HG03095 (cell line): ENCODE measurements around the gene KCNT2.
"Not testable (repeated sequence)": the region's sequence is repeated elsewhere in the genome, so short reads cannot be mapped to it uniquely, and the experiment has no call there.

Experiments used
- ATAC-seq: cut with Tn5 transposase; IDR thresholded peaks from one replicate; pipeline ENCODE4 v1.9.1; 2021; ENCODE audit warnings: moderate library complexity; ENCODE audit not compliant: unreplicated experiment

Gene KCNT2

GRCh38 chr1:196593955-196594354 is 14.3 kb downstream of the KCNT2 start:
- ATAC-seq, result no peak

- no peak for ATAC-seq
These were observed 17.3 kb downstream of the KCNT2 start for GRCh38 chr1:196590959-196591358.

GRCh38 chr1:196590012-196590708 is 18.1 kb downstream of the KCNT2 start:
- ATAC-seq, result no peak

- no peak for ATAC-seq
These were observed 23.5 kb downstream of the KCNT2 start for GRCh38 chr1:196584696-196585095.

DNA sequence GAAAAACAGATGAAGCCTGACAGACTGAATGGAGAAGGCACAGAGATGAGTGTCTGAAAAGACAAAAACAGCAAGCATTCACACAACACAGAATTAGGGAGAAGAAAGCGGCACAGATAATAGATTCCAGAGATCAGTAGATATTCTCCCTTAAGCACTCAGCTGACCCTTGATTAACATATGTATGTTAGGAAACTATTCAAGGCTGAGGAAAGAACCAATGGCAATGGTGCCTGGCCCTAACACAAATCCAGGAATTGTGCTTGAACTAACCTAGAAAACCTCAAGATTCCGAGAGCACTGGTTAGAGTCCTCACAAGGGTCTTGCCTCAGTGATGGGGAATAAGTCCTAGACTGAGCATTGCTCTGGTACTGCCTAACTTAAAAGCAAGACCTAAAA is 30.9 kb downstream of the KCNT2 start:
- no peak for ATAC-seq

DNA sequence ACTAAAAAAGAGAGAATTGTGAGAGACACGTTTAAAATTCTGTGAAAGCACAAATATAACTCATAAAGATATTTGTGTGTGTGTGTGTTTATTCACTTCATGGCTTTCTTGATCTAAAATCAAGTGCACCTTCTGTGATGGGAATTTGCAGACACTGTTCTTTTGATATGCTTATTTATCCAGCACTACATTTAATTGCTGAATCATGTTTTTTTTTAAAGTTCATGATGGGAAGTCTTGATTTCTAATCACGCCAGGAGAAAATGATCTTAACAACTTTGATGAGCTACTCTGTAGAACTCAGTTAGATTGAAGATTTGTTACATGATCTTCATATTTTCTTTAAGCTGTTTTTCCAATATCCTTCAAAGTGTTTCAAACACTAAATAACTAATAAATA is 35.0 kb downstream of the KCNT2 start:
- no peak for ATAC-seq

GRCh38 chr1:196567238-196567637 is 41.0 kb downstream of the KCNT2 start:
- ATAC-seq, result no peak

DNA sequence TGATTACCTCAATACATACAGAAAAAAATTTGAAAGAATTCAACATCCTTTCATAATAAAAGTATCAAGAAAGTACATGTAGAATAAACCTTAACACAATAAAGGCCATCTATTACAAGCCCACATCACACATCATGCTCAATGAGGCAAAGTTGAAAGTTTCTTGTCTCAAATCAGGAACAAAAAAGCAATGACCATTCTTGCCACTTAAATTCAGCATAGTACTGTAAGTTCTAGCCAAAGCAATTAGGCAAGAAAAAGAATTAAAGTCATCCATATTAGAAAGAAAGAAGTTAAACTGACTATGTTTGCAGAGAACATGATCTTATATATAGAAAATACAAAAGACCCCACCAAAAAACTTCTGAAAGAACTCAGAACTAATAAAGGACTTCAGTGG is 44.5 kb downstream of the KCNT2 start:
- ATAC-seq, result no peak

GRCh38 chr1:196559314-196559713 is 48.9 kb downstream of the KCNT2 start:
- no peak for ATAC-seq

- ATAC-seq, result no peak
These were observed 49.8 kb downstream of the KCNT2 start for GRCh38 chr1:196558411-196558810.

GRCh38 chr1:196557797-196558196 is 50.4 kb downstream of the KCNT2 start:
- ATAC-seq, result no peak

- no peak for ATAC-seq
These were observed 57.5 kb downstream of the KCNT2 start for GRCh38 chr1:196550731-196551130.

DNA sequence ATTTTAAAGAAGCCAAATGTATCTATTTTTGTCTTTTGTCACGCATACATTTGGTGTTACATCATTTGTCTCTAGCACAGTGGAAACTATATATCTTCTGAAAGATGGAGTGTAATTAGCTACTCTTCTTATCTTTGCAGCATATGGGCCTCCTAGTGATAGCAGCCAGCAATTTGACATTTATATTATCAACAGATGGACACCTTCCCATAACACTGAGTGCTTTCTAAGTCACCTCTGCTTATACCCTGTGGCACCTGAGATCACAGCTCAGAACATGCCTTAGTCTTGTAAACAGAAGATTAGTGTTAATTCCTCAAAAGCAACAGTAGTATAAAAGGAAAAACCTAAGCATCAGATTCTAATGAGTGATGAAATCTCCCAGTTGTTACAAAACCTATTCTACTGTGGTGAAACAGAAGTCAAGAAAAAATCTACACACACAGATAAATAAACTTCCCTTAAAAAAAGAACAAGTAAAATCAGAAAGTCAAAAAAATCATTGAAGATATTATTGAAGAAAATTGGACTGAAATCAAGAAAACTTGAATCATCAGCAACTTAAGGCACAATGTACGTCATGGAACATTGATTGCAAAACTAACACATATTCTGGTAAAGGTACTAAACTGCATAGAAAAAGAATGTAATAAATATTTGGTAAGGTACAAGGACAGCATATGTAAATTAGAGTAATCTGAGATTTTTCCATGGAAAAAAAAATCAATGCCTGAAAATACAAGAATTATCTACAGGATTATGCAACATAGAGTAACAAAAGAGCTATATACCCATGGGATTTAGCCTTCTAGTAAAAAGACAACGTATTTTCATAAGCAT is 61.7 kb downstream of the KCNT2 start:
- ATAC-seq, result no peak

- no peak for ATAC-seq
These were observed 63.0 kb downstream of the KCNT2 start for GRCh38 chr1:196545222-196545621.

DNA sequence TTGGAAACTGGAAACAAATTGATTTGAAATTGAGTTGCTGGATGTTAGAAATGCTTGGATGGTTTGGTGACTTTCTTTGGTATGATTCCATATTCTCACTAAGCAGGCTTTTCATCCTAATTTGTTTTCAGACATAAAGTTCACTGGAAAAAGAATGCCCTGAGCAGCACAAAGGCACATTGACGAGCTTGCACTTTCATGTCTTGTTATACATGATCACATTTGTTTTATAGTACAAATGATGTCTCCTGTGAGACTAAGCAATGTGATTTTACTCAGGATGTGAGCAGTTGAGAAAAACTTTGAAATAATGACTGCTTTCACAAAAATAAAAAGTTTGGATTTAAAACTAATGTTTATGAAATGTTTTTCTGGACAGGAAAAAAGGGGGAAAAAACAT is 63.6 kb downstream of the KCNT2 start:
- no peak for ATAC-seq

DNA sequence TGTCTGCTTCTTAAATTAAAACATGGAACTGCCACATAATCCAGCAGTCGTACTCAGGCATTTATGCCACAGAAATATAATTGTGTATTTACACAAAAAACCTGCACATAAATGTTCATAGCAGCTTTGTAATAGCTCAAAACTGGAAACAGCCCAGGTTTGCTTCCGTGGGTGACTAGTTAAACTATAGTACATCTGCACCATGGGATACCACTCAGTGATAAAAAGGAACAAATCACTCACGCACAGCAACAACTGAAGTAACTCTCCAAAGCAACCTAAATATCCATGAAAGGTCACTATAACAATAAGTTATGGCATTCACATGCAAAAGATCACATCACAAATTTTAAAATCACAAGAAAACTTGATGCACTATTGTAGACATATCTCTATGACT is 64.4 kb downstream of the KCNT2 start:
- ATAC-seq, result no peak

DNA sequence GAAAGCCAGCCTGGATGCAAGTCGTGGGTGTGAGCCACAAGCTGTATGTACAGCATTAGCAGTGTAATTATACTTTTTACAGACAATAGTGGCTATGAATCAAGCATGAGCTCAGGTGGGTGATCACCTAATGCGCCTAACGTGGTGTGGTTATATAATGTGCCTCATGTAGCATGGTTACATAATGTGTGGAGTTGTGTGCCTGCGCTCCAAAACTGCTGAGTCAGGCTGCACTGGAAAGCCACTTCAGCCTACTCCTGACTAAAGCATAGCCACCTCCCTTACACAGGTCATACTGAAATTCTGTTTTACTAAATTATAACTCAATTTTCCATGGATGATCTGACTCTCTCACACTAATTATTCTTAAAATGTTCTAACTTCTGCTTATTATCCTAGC is 69.8 kb downstream of the KCNT2 start:
- ATAC-seq, result no peak

DNA sequence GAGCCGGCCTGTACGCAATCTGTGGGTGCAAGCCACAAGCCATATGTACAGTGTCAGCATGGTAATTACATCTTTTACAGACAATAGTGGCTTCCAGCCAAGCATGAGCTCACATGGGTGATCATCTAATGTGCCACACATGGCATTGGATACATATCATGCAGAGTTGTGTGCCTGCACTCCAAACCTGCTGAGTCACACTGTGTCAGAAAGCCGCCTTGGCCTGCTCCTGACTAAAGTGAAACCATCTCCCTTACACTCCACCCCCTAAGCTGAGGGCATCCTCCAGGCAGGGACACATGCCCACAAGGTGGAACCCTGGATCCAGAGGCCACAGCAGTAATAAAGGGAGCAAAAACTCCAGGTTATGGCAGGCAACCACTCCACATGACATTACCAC is 72.5 kb downstream of the KCNT2 start:
- ATAC-seq, result no peak

DNA sequence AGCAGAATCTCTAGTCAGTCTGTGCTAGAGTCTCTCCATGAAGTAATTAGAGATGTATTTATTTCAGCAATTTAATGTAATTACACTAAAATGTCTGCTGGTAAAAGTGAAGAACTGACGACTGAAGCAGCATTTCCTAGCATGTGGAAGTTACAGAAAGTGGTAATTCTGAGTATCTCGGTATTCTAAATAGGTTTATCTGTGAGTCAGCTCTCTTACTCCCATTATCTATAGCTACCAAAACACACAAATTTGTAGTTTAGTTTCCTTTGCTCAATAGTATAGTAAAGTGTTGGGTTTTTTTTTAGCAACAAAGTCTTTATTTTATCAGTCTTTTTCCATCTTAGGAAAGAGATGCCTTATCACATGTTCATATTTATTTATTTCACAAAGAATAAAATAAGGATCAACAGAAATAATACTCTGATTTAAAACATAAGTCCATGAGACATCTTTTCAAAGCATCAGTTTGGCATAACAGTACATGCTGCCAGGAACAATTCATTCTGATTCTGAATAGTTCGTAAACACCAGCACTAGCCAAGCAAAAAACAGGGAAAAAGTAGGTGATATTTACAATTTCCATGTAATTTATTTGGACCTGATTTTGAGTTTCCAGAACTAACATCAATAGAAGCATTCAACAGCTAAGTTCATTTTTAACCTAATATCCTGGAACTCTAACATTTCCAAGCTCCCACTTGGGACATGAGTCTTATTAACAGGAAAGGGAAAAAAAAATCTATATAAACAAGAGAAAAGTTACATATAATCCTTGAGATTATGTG is 76.3 kb downstream of the KCNT2 start:
- no peak for ATAC-seq

- ATAC-seq, result no peak
These were observed 80.3 kb downstream of the KCNT2 start for GRCh38 chr1:196527919-196528318.

DNA sequence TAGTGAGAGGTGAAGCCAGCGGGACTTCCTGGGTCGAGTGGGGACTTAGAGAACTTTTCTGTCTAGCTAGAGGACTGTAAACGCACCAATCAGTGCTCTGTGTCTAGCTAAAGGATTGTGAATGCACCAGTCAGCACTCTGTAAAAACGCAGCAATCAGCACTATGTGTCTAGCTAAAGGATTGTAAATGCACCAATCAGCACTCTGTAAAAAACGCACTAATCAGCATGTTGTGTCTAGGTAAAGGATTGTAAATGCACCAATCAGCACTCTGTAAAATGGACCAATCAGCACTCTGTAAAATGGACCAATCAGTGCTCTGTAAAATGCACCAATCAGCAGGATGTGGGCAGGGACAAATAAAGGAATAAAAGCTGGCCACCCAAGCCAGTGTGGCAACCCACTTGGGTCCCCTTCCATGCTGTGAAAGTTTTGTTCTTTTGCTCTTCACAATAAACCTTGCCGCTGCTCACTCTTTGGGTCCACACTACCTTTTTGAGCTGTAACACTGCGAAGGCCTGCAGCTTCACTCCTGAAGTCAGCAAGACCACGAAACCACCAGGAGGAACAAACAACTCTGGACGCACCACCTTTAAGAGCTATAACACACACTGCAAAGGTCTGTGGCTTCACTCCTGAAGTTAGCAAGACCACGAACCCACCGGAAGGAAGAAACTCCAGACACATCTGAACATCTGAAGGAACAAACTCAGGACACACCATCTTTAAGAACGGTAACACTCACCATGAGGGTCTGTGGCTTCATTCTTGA is 85.5 kb downstream of the KCNT2 start:
- ATAC-seq, result not testable (repeated sequence)
